8988T (cell line): Measurements from ENCODE around the gene IFNAR1.
"Not testable (repeated sequence)": the region's sequence is repeated elsewhere in the genome, so short reads cannot be mapped to it uniquely, and the experiment has no call there.

Experiments
- DNase-seq: peaks from one replicate; pipeline ENCODE4 v3.0.0; 2011

IFNAR1 gene

GRCh38 chr21:33350676-33351075 lies 25.9 kb downstream of the IFNAR1 start:
- no peak for DNase-seq

DNA sequence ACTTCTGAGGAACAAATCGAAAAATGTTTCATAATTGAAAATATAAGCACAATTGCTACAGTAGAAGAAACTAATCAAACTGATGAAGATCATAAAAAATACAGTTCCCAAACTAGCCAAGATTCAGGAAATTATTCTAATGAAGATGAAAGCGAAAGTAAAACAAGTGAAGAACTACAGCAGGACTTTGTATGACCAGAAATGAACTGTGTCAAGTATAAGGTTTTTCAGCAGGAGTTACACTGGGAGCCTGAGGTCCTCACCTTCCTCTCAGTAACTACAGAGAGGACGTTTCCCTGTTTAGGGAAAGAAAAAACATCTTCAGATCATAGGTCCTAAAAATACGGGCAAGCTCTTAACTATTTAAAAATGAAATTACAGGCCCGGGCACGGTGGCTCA lies 30.6 kb downstream of the IFNAR1 start:
- no peak for DNase-seq

DNA sequence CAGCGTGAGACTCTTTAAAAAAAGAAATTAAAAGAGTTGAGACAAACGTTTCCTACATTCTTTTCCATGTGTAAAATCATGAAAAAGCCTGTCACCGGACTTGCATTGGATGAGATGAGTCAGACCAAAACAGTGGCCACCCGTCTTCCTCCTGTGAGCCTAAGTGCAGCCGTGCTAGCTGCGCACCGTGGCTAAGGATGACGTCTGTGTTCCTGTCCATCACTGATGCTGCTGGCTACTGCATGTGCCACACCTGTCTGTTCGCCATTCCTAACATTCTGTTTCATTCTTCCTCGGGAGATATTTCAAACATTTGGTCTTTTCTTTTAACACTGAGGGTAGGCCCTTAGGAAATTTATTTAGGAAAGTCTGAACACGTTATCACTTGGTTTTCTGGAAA lies 31.2 kb downstream of the IFNAR1 start:
- DNase-seq: no peak

- no peak for DNase-seq
Observed at GRCh38 chr21:33357177-33357576, 32.4 kb downstream of the IFNAR1 start.

DNA sequence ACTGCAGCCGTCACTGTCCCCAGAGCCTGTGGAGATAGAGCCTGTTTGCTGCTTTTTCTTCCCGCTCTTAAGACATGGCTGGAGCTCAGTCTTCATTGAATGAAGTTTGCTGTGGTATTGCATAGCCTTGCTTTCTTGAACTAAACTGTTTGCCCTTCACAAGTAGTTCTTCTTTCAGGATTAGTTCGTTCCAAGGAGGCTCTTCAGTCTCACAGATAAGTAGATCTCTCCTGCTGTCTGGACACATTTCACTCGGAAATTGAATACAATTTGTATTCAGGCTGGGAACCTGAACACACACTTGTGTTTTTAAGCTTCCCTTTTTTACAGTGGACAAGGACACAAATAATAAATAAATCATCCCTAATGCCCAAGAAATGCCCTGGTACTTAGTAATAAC lies 34.7 kb downstream of the IFNAR1 start:
- DNase-seq: no peak

GRCh38 chr21:33360281-33360680 lies 35.5 kb downstream of the IFNAR1 start:
- no peak for DNase-seq

- peak; percentile 27 for DNase-seq
Observed at GRCh38 chr21:33360881-33361602, 36.3 kb downstream of the IFNAR1 start.

GRCh38 chr21:33362044-33362555 lies 37.3 kb downstream of the IFNAR1 start:
- DNase-seq: no peak

GRCh38 chr21:33363911-33364609 lies 39.3 kb downstream of the IFNAR1 start:
- DNase-seq: not testable (repeated sequence)

DNA sequence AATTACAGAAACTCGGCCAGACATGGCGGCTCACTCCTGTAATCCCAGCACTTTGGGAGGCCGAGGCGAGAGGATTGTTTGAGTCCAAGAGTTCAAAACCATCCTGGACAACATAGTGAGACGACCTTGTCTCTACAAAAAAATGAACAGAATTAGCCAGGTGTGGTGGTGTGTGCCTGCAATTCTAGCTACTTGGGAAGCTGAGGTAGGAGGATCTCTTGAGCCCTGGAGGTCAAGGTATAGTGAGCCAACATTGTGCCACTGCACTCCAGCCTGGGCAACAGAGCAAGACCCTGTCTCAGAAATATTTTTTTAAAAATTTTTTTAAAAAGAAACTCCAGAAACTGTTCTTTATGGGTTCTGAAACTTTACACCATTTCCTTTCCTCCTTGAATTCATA lies 40.1 kb downstream of the IFNAR1 start:
- no peak for DNase-seq

DNA sequence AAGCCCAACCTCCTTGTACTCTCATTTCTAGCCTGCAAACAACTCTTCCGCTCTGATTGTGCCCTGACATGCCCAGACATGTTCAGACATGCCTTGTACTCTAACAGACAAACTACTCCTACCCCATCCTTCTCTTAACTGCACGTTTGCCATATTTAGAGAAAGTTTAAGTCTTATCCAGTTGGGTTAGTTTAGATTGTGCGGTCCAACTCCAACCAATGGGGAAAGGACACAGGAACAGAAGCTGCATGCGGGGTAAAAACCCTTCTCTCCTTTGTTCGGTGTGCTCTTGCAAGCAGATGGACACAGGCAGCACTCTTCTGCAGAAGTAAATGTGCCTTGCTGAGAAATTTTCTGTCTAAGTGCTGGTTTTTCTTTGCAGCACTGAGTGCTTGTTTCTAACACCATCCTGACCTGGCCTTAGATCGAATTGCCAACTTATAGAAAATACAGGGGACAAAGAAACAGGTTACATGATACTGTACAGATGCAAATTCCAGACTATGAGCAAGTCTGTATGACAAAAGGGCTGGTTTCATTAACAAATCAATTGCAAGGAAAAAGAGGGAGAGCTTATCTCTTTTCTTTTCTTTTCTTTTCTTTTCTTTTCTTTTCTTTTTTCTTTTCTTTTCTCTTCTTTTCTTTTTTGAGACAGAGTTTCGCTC lies 42.7 kb downstream of the IFNAR1 start:
- no peak for DNase-seq

DNA sequence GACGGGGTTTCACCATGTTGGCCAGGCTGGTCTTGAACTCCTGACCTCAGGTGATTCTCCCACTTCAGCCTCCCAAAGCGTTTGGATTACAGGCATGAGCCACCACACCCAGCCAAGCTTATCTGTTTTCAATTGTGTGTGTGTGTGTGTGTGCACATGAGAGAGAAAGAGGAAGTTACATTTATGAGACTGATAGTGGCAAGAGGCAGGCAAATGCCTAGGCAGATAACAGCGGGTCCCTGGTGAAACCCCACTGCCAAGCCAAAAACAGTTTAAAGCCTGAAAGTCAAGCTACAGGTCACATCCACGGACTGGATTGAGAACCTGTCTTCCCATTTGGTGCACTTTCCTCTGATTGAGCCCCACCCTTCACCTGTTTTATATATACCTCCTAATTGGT lies 43.4 kb downstream of the IFNAR1 start:
- DNase-seq: no peak

- DNase-seq: no peak
Observed at GRCh38 chr21:33368576-33368975, 43.8 kb downstream of the IFNAR1 start.

DNA sequence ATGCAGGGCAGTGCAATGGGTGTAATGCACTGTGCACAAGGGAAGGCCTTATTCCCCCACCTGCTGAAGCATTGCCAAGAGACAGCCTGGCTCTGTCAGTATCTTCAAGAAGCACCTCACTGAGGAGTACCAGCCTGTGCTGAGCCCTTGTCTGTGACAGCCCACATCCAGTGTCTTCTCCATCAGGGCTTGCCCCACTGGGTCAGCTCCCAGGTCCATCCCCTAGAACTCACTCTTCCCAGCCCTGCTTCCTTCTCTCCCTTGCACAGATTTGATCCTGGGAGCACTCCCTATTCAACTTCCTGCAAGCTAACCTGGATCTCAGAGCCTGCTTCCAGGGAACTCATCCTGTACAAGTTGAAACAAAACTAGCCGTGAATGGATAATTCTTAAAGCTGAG lies 44.8 kb downstream of the IFNAR1 start:
- DNase-seq: no peak

- no peak for DNase-seq
Observed at GRCh38 chr21:33370305-33370704, 45.5 kb downstream of the IFNAR1 start.

DNA sequence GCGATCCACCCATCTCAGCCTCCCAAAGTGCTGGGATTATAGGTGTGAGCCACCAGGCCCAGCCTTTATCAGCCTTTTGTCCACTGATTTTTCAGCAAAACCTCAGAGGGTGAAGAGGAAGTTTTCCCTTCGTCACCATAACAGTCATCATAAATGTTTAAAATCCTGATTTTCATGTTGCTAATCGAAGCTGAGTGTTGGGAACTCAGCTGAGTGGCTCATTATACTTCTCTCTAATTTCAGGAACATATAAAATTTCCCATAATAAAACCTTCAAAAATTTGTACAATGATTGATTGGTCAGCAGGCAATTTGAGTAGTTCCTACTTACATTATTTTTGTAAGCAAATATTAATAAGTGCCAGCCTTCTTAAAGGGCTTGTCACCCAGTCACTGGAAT lies 46.6 kb downstream of the IFNAR1 start:
- no peak for DNase-seq

DNA sequence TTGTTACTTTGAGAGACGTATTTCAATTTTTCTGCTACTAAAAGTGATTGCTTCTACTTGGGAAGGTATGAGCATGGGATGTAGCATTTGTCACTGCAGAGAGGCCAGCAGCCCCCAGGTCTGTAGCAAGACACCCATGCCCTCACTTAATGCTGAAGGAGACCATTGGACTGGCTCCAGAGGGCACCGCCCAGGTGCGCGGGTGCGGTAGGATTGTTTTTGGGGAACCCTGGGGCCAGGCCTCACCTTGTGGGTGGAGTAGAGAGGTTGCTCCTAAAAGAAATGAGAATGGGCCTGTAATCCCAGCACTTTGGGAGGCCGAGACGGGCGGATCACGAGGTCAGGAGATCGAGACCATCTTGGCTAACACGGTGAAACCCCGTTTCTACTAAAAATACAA lies 47.8 kb downstream of the IFNAR1 start:
- DNase-seq: no peak

- DNase-seq: no peak
Observed at GRCh38 chr21:33373451-33373850, 48.7 kb downstream of the IFNAR1 start.

DNA sequence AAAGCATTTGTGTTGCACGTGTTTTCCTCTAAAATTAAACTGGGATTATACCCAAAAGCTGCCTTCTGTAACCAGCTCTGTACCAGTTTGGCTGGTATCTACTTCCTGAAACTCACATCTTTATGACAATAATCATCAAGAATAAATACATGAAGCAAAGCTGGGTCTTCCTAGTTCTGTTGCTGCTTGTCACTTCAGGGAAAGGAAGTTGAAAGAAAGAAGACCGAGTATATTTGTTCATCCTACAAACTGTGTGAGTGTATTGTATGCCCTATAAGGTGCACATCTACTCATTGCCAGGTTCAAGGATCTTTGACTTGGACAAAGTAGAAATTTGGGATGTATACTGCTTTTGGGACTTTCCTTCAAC lies 49.3 kb downstream of the IFNAR1 start:
- DNase-seq: no peak

GRCh38 chr21:33374450-33375096 lies 49.8 kb downstream of the IFNAR1 start:
- no peak for DNase-seq

- no peak for DNase-seq
Observed at GRCh38 chr21:33375101-33375644, 50.4 kb downstream of the IFNAR1 start.

- no peak for DNase-seq
Observed at GRCh38 chr21:33377221-33377920, 52.6 kb downstream of the IFNAR1 start.

- no peak for DNase-seq
Observed at GRCh38 chr21:33378081-33378480, 53.3 kb downstream of the IFNAR1 start.
